Stomach smooth muscle (tissue), 2 donors: ENCODE results near the gene TNS2.
"Not testable (repeated sequence)": the region's sequence is repeated elsewhere in the genome, so short reads cannot be mapped to it uniquely, and the experiment has no call there.

Experiments
- H3K27ac ChIP-seq: one replicate; pipeline ENCODE4 v1.7.0; 2013; ENCODE audit warnings: mild to moderate bottlenecking, low read length, inconsistent platforms
- H3K27me3 ChIP-seq, 2 donors: one replicate each; pipeline ENCODE4 v1.7.0; 2013; ENCODE audit warnings: low read length in 2 of 2; ENCODE audit not compliant: insufficient read depth in 2 of 2, control insufficient read depth in 1 of 2
- H3K36me3 ChIP-seq, 2 donors: one replicate each; pipeline ENCODE4 v1.7.0; 2013; ENCODE audit warnings: low read length in 2 of 2; ENCODE audit not compliant: control insufficient read depth in 2 of 2, insufficient read depth in 2 of 2
- H3K4me1 ChIP-seq: one replicate; pipeline ENCODE4 v1.7.0; 2013; ENCODE audit warnings: low read length; ENCODE audit not compliant: control insufficient read depth, insufficient read depth
- H3K4me3 ChIP-seq, 2 donors: one replicate each; pipeline ENCODE4 v1.7.0; 2013; ENCODE audit warnings: low read length in 2 of 2
- H3K9ac ChIP-seq, 2 donors: one replicate each; pipeline ENCODE4 v1.7.0; 2013; ENCODE audit warnings: low read length in 2 of 2, mild to moderate bottlenecking in 1 of 2
- H3K9me3 ChIP-seq, 2 donors: one replicate each; pipeline ENCODE4 v1.7.0; 2013; ENCODE audit warnings: low read length in 2 of 2; ENCODE audit not compliant: control insufficient read depth in 2 of 2
- donor health status: healthy.
- donor health status: Pancreatic carcinoma.

TNS2 gene

DNA sequence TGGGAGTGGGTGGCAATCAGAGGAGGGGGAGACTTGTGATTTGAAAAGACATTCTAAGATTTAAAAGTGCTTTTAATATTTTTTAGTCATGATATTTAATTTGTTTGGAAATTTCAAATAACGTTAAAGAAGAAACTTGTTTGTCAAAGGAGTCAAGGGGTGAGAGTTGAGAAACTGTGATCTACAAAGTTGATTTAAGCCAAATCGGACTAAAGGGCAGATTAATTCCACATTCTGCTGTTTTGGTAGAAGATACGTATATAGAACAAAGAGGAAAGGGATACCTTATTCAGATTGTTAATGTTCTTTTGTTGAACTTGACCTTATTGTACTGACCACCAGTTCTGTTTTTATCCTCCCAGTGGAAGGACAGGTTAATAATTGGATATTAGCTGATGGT, 36.9 kb upstream of the TNS2 start:
- H3K9me3 ChIP-seq: no peaks in the 10 kb centered on the region
- no peaks in the 10 kb centered on the region for H3K27me3 ChIP-seq
- peaks cover 4 to 9% of the 10 kb centered on the region in 2 donors for H3K36me3 ChIP-seq
- no peak overlapping the region for H3K4me3 ChIP-seq
- H3K9ac ChIP-seq: no peak overlapping the region
- no peak overlapping the region for H3K27ac ChIP-seq
- peaks cover 18% of the 10 kb centered on the region for H3K4me1 ChIP-seq

- H3K4me1 ChIP-seq: peaks cover 6% of the 10 kb centered on the region
- peaks cover 16 to 21% of the 10 kb centered on the region in 2 donors for H3K36me3 ChIP-seq
- no peak overlapping the region for H3K27ac ChIP-seq
- no peaks in the 10 kb centered on the region for H3K27me3 ChIP-seq
- no peak overlapping the region for H3K9ac ChIP-seq
- no peaks in the 10 kb centered on the region for H3K9me3 ChIP-seq
- no peak overlapping the region for H3K4me3 ChIP-seq
Measured at GRCh38 chr12:53014709-53015108, 35.2 kb upstream of the TNS2 start.

DNA sequence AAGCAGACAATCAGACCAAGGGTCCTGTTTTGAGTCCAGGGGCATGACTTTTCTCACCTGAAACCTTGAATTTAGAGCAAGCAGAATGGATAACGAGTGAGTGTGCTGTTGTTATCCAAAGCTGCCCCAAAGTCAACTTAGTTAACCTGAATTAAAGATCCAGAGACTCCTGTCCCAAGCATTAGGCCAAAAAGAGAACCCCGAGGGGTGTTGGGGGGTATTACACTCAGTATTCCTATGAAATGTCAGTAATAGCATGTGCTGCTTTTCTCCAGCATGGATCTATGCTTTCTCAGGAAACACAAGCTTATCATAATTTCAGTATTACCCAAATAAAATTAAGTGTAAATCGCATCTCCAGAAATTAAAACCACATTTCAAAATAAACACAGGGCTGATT, 24.6 kb upstream of the TNS2 start:
- Histone ChIP-seq H3K27me3 (no peaks in the 10 kb centered on the region), H3K27ac (no peak overlapping the region), H3K4me3 (no peak overlapping the region), H3K36me3 (peaks cover 53 to 54% of the 10 kb centered on the region in 2 donors), H3K4me1 (no peaks in the 10 kb centered on the region), H3K9me3 (no peaks in the 10 kb centered on the region), H3K9ac (no peak overlapping the region)

DNA sequence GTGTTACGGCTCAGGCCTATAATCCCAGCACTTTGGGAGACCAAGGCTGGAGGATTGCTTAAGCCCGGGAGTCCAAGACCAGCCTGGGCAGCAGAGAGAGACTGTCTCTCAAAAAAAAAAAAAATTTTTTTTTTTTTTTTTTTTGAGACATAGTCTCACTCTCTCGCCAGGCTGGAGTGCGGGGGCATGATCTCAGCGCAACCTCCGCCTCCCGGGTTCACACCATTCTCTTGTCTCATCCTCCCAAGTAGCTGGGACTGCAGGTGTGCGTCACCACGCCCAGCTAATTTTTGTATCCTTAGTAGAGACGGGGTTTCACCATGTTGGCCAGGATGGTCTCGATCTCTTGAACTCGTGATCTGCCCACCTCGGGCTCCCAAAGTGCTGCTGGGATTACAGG, 22.9 kb upstream of the TNS2 start:
- H3K9ac ChIP-seq, H3K27me3 ChIP-seq, H3K4me3 ChIP-seq, H3K4me1 ChIP-seq, H3K9me3 ChIP-seq, H3K27ac ChIP-seq: not testable (repeated sequence)
- peaks cover 52 to 56% of the 10 kb centered on the region in 2 donors for H3K36me3 ChIP-seq

GRCh38 chr12:53031616-53032015, 18.2 kb upstream of the TNS2 start:
- H3K9me3 ChIP-seq: no peaks in the 10 kb centered on the region
- H3K27ac ChIP-seq: no peak overlapping the region
- peaks cover 54 to 58% of the 10 kb centered on the region in 2 donors for H3K36me3 ChIP-seq
- H3K4me3 ChIP-seq: no peak overlapping the region
- no peak overlapping the region for H3K9ac ChIP-seq
- no peaks in the 10 kb centered on the region for H3K27me3 ChIP-seq
- H3K4me1 ChIP-seq: no peaks in the 10 kb centered on the region

- not testable (repeated sequence) for H3K27me3 ChIP-seq, H3K4me3 ChIP-seq, H3K27ac ChIP-seq, H3K4me1 ChIP-seq, H3K9me3 ChIP-seq, H3K9ac ChIP-seq
- peaks cover 57 to 62% of the 10 kb centered on the region in 2 donors for H3K36me3 ChIP-seq
Measured at GRCh38 chr12:53033832-53034231, 16.0 kb upstream of the TNS2 start.

DNA sequence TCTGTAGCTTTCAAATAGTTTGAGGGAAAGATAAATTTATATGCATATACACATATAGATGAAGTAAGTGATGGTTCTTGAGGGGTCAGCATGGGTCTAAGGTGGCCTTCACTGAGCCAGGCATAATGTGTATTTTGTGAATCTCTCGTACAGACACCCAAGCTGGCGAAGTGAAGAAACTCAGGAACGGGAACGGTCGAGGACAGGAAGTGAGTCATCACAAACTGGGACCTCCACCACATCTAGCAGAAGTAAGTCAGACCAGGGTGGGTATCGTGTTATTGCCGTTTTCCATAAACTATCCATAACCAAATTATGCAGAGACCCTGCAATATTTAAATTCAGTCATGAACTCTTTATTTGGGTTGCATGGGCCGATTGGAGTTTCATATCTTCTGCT, 15.4 kb upstream of the TNS2 start:
- Histone ChIP-seq H3K9ac (no peak overlapping the region), H3K4me1 (peaks cover 9% of the 10 kb centered on the region), H3K27ac (no peak overlapping the region), H3K9me3 (no peaks in the 10 kb centered on the region), H3K4me3 (no peak overlapping the region), H3K36me3 (peaks cover 61 to 66% of the 10 kb centered on the region in 2 donors), H3K27me3 (no peaks in the 10 kb centered on the region)

- Histone ChIP-seq H3K27me3 (no peaks in the 10 kb centered on the region), H3K4me3 (no peak overlapping the region), H3K27ac (no peak overlapping the region), H3K36me3 (peaks cover 48 to 55% of the 10 kb centered on the region in 2 donors), H3K4me1 (peaks cover 9% of the 10 kb centered on the region), H3K9ac (no peak overlapping the region), H3K9me3 (no peaks in the 10 kb centered on the region)
Measured at GRCh38 chr12:53036802-53037201, 13.1 kb upstream of the TNS2 start.

DNA sequence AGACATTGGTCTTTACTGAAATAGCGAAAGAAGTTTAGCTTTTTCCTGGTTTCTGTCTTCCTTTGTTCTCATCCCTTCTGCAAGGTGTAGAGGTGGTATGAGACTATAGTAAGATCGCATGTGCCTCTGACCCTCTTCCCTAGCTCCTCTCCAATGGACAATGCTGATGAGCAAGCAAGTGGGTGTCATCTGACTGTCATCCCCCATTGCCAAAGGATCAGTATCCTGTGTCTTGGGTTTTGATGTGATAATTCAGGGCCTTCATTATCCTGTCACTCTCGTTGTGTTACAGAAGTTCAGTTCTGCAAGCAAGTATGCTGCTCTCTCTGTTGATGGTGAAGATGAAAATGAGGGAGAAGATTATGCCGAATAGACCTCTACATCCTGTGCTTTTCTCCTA, 10.0 kb upstream of the TNS2 start:
- no peaks in the 10 kb centered on the region for H3K27me3 ChIP-seq
- no peak overlapping the region for H3K9ac ChIP-seq
- no peak overlapping the region for H3K27ac ChIP-seq
- peaks cover 25% of the 10 kb centered on the region for H3K4me1 ChIP-seq
- peaks cover 36 to 42% of the 10 kb centered on the region in 2 donors for H3K36me3 ChIP-seq
- H3K4me3 ChIP-seq: no peak overlapping the region
- H3K9me3 ChIP-seq: no peaks in the 10 kb centered on the region

- no peaks in the 10 kb centered on the region for H3K9me3 ChIP-seq
- H3K4me1 ChIP-seq: peaks cover 44% of the 10 kb centered on the region
- no peaks in the 10 kb centered on the region for H3K27me3 ChIP-seq
- H3K4me3 ChIP-seq: no peak overlapping the region
- H3K36me3 ChIP-seq: peaks cover 17 to 21% of the 10 kb centered on the region in 2 donors
- peak overlapping the region; percentile 6 for H3K27ac ChIP-seq
- H3K9ac ChIP-seq: no peak overlapping the region
Measured at GRCh38 chr12:53042607-53043454, 7.0 kb upstream of the TNS2 start.

DNA sequence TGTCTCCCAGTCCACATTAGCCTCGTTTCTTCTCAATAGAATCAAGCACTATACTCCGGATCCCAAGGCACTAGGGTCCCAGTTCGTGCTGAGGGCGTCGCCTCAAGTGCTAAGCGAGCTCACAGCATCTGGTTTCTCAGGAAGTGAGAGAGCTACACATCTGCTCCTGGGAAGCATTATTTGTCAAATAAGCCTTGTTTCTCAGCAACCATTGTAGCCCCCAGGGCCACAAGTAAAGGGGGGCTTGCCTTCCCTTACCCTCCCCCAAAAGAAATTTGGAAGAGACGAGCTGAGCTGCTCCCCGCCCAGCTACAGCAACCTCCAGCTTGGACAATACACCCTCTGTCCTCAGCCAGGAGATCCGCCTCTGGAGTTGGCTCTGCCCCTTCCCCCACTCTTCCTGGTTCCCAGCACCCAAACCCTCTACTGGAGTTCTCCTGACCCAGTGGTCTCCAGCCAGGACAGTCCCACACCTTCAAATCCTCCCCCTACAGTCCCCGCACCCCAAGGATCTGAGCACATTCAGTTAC, 5.7 kb upstream of the TNS2 start:
- H3K9ac ChIP-seq: no peak overlapping the region
- no peaks in the 10 kb centered on the region for H3K27me3 ChIP-seq
- H3K4me3 ChIP-seq: peak overlapping the region in 1 of 2 donors; percentile 98
- H3K9me3 ChIP-seq: no peaks in the 10 kb centered on the region
- H3K4me1 ChIP-seq: peaks cover 51% of the 10 kb centered on the region
- peaks cover 11 to 16% of the 10 kb centered on the region in 2 donors for H3K36me3 ChIP-seq
- peak overlapping the region; percentile 100 for H3K27ac ChIP-seq
